HUES48 (cell line): ENCODE results near the gene SFI1.
A peak's percentile ranks its signal among the peaks of the same experiment; 100 is the strongest.
"Not testable (repeated sequence)": the region's sequence is repeated elsewhere in the genome, so short reads cannot be mapped to it uniquely, and the experiment has no call there.

ENCODE experiments used
- H3K27ac ChIP-seq: one replicate; pipeline ENCODE4 v1.7.0; 2013; ENCODE audit warnings: low read depth, low read length, inconsistent platforms
- H3K27me3 ChIP-seq: 2 replicates; pipeline ENCODE4 v1.6.1; 2013; ENCODE audit warnings: mild to moderate bottlenecking, low read length; ENCODE audit not compliant: control insufficient read depth, insufficient read depth
- H3K36me3 ChIP-seq: 2 replicates; pipeline ENCODE4 v1.6.1; 2013; ENCODE audit warnings: low read length; ENCODE audit not compliant: control insufficient read depth, insufficient read depth
- H3K4me1 ChIP-seq: 2 replicates; pipeline ENCODE4 v1.6.1; 2013; ENCODE audit warnings: mild to moderate bottlenecking, low read length; ENCODE audit not compliant: control insufficient read depth, insufficient read depth
- H3K4me3 ChIP-seq: 2 replicates; pipeline ENCODE4 v1.5.1; 2013; ENCODE audit warnings: mild to moderate bottlenecking, low read depth, low read length
- H3K9ac ChIP-seq: 2 replicates; pipeline ENCODE4 v1.6.1; 2013; ENCODE audit warnings: mild to moderate bottlenecking, low read depth, low read length, moderate library complexity
- H3K9me3 ChIP-seq: 2 replicates; pipeline ENCODE4 v1.6.1; 2013; ENCODE audit warnings: low read length; ENCODE audit not compliant: control insufficient read depth, insufficient read depth

The SFI1 gene

GRCh38 chr22:31647523-31648320, 151.4 kb downstream of the SFI1 start:
- no peaks in the 10 kb centered on the region for H3K27me3 ChIP-seq
- H3K4me1 ChIP-seq: peaks cover 18% of the 10 kb centered on the region
- peaks cover 45% of the 10 kb centered on the region for H3K36me3 ChIP-seq
- H3K9ac ChIP-seq: peak overlapping the region; percentile 59
- H3K9me3 ChIP-seq: no peaks in the 10 kb centered on the region
- H3K4me3 ChIP-seq: peak overlapping the region; percentile 29; the same call in 1 of the 2 replicates
- H3K27ac ChIP-seq: peak overlapping the region; percentile 94

- Histone ChIP-seq H3K4me1 (peaks cover 18% of the 10 kb centered on the region), H3K4me3 (no peak overlapping the region), H3K9me3 (no peaks in the 10 kb centered on the region), H3K27me3 (no peaks in the 10 kb centered on the region), H3K27ac (no peak overlapping the region), H3K36me3 (peaks cover 37% of the 10 kb centered on the region), H3K9ac (no peak overlapping the region)
Measured at GRCh38 chr22:31650391-31650790, 154.1 kb downstream of the SFI1 start.

GRCh38 chr22:31651664-31652063, 155.3 kb downstream of the SFI1 start:
- H3K4me3 ChIP-seq: no peak overlapping the region
- peaks cover 28% of the 10 kb centered on the region for H3K36me3 ChIP-seq
- H3K27ac ChIP-seq: no peak overlapping the region
- H3K27me3 ChIP-seq: no peaks in the 10 kb centered on the region
- peaks cover 15% of the 10 kb centered on the region for H3K4me1 ChIP-seq
- H3K9me3 ChIP-seq: no peaks in the 10 kb centered on the region
- no peak overlapping the region for H3K9ac ChIP-seq

- Histone ChIP-seq H3K4me3 (no peak overlapping the region), H3K9me3 (no peaks in the 10 kb centered on the region), H3K36me3 (peaks cover 24% of the 10 kb centered on the region), H3K4me1 (peaks cover 12% of the 10 kb centered on the region), H3K27ac (no peak overlapping the region), H3K9ac (no peak overlapping the region), H3K27me3 (no peaks in the 10 kb centered on the region)
Measured at GRCh38 chr22:31652088-31652487, 155.8 kb downstream of the SFI1 start.

GRCh38 chr22:31652911-31653684, 156.8 kb downstream of the SFI1 start:
- peaks cover 14% of the 10 kb centered on the region for H3K36me3 ChIP-seq
- no peak overlapping the region for H3K27ac ChIP-seq
- H3K9me3 ChIP-seq: no peaks in the 10 kb centered on the region
- H3K4me3 ChIP-seq: no peak overlapping the region
- no peaks in the 10 kb centered on the region for H3K27me3 ChIP-seq
- H3K9ac ChIP-seq: no peak overlapping the region
- H3K4me1 ChIP-seq: peaks cover 2% of the 10 kb centered on the region

- H3K4me3 ChIP-seq: no peak overlapping the region
- no peak overlapping the region for H3K9ac ChIP-seq
- no peak overlapping the region for H3K27ac ChIP-seq
- H3K27me3 ChIP-seq: no peaks in the 10 kb centered on the region
- H3K36me3 ChIP-seq: peaks cover 10% of the 10 kb centered on the region
- H3K9me3 ChIP-seq: no peaks in the 10 kb centered on the region
- H3K4me1 ChIP-seq: no peaks in the 10 kb centered on the region; the same call in 1 of the 2 replicates
Measured at GRCh38 chr22:31653944-31654343, 157.6 kb downstream of the SFI1 start.

GRCh38 chr22:31654408-31654807, 158.1 kb downstream of the SFI1 start:
- Histone ChIP-seq H3K27me3 (no peaks in the 10 kb centered on the region), H3K9me3 (no peaks in the 10 kb centered on the region), H3K4me3 (no peak overlapping the region), H3K9ac (no peak overlapping the region), H3K27ac (no peak overlapping the region), H3K36me3 (peaks cover 5% of the 10 kb centered on the region; the same call in 1 of the 2 replicates), H3K4me1 (no peaks in the 10 kb centered on the region; the same call in 1 of the 2 replicates)

- Histone ChIP-seq H3K9ac (no peak overlapping the region), H3K27me3 (no peaks in the 10 kb centered on the region), H3K36me3 (no peaks in the 10 kb centered on the region), H3K27ac (no peak overlapping the region), H3K4me1 (peaks cover 5% of the 10 kb centered on the region; the same call in 1 of the 2 replicates), H3K9me3 (no peaks in the 10 kb centered on the region), H3K4me3 (no peak overlapping the region)
Measured at GRCh38 chr22:31659246-31659645, 162.9 kb downstream of the SFI1 start.

GRCh38 chr22:31660860-31661341, 164.6 kb downstream of the SFI1 start:
- H3K27ac ChIP-seq, H3K27me3 ChIP-seq, H3K4me1 ChIP-seq, H3K9me3 ChIP-seq, H3K36me3 ChIP-seq: not testable (repeated sequence)
- peak overlapping the region; percentile 86; the same call in 1 of the 2 replicates for H3K9ac ChIP-seq
- peak overlapping the region; percentile 93 for H3K4me3 ChIP-seq

- Histone ChIP-seq H3K9me3 (no peaks in the 10 kb centered on the region), H3K4me3 (peak within 1 kb of the TSS; percentile 93), H3K4me1 (peaks cover 5% of the 10 kb centered on the region; the same call in 1 of the 2 replicates), H3K27me3 (no peaks in the 10 kb centered on the region), H3K36me3 (no peaks in the 10 kb centered on the region), H3K27ac (peak within 1 kb of the TSS; percentile 85), H3K9ac (peak within 1 kb of the TSS; percentile 86)
Measured at GRCh38 chr22:31661851-31662667, 165.7 kb downstream of the SFI1 start, which contains the start of gene PISD. Gene PISD (minus strand): TSS chr22:31662215. CDS start chr22:31662208, 7 bp downstream.
